Measurements from ENCODE around the gene MKX. TPM values are rescaled to one million over a fixed set of nuclear protein-coding genes. Genes with fewer than 3 reads are reported as not detected.
A peak's percentile ranks its signal among the peaks of the same experiment; 100 is the strongest.

Gene MKX
- total RNA-seq, 1 donor: 6.5 TPM

GRCh38 chr10:27643301-27643700 lies 102.3 kb downstream of the MKX start:
- H4K20me1 ChIP-seq (ENCODE audit: insufficient read depth, low read length): no peaks in the 10 kb centered on the region
- H3K79me2 ChIP-seq (ENCODE audit: insufficient read depth, low read length): no peaks in the 10 kb centered on the region
- H2AFZ ChIP-seq (ENCODE audit: low read length): no peak overlapping the region
- no peak overlapping the region for H3K4me3 ChIP-seq (ENCODE audit: insufficient read depth, low read length)
- no peaks in the 10 kb centered on the region for H3K27me3 ChIP-seq (ENCODE audit: insufficient read depth, low read length)
- H3K4me1 ChIP-seq (ENCODE audit: insufficient read depth, low read length): peaks cover 21% of the 10 kb centered on the region
- H3K4me2 ChIP-seq (ENCODE audit: insufficient read depth, low read length): no peak overlapping the region
- no peak for TF ChIP-seq CTCF (IDR thresholded peaks at IDR 0.05; ENCODE audit: extremely low read depth, low read depth, low read length)
- H3K36me3 ChIP-seq (ENCODE audit: insufficient read depth, low read length): no peaks in the 10 kb centered on the region
- H3K9me3 ChIP-seq (ENCODE audit: low read depth, low read length): no peaks in the 10 kb centered on the region
- no peak overlapping the region for H3K27ac ChIP-seq (ENCODE audit: low read depth, low read length)
- no peak for DNase-seq (ENCODE audit: insufficient read length, low spot score, missing footprints)

DNA sequence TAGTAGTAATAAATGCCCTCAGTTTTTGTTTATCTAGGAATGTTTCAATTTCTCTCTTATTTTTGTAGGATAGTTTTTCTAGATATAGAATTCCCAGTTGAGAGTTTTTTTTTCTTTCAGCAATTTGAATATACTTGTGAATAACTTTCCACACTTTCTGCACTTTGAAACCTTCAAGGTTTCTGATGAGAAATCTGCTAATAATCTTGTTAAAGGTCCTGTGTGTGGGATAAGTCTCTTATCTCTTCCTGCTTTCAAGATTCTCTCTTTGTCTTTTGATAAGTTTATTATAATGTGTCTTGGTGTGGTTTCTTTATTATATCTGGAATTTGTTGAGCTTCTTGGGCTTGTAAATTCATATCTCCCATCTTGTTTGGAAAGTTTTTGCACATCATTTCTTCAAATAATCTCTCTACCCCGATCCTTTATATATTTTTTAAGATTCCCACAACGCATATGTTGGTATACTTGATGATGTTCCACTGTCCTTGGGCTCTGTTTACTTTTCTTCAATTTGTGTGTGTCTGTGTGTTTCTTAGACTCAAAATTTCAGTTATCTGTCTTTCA lies 103.5 kb downstream of the MKX start:
- Histone ChIP-seq H3K79me2 (ENCODE audit: insufficient read depth, low read length) (no peaks in the 10 kb centered on the region), H4K20me1 (ENCODE audit: insufficient read depth, low read length) (no peaks in the 10 kb centered on the region), H3K9me3 (ENCODE audit: low read depth, low read length) (no peaks in the 10 kb centered on the region), H2AFZ (ENCODE audit: low read length) (no peak overlapping the region), H3K4me1 (ENCODE audit: insufficient read depth, low read length) (peaks cover 20% of the 10 kb centered on the region), H3K27me3 (ENCODE audit: insufficient read depth, low read length) (no peaks in the 10 kb centered on the region), H3K27ac (ENCODE audit: low read depth, low read length) (no peak overlapping the region), H3K36me3 (ENCODE audit: insufficient read depth, low read length) (no peaks in the 10 kb centered on the region), H3K4me3 (ENCODE audit: insufficient read depth, low read length) (no peak overlapping the region), H3K4me2 (ENCODE audit: insufficient read depth, low read length) (no peak overlapping the region)
- no peak for DNase-seq (ENCODE audit: insufficient read length, low spot score, missing footprints)
- TF ChIP-seq CTCF (IDR thresholded peaks at IDR 0.05; ENCODE audit: extremely low read depth, low read depth, low read length): no peak

DNA sequence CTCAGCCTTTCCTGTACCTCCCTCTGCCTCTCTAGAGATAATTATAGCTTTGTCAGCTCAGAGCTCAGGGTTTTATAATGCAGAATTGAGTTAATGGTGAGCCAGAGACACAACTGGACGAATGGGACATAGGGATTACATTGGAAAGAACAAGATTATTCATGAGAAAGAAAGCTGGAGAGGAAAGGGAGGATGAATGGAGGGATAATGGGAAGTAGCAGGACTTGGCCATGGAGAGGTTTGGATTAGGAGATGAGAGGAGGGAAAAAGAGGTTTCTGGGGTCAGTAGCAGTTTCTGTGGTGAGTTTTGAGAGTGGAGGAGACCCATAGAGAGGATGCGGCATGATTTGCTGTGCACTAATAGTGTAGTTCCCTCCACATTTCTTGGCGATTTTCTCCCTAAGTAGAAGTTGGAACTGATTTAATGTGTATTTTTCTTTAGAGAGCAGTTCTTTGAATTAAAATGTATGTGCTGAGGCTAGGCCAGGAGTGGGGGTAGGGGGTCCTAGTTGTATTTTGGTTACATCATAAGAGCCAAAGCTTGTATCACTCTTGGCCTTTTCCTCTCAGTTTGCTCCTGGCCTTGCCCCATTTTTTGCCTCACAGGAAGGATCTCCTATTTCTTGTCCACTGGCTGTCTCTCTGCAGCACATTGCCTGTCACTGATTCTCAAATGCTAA lies 107.4 kb downstream of the MKX start:
- no peak overlapping the region for H3K4me2 ChIP-seq (ENCODE audit: insufficient read depth, low read length)
- H3K27ac ChIP-seq (ENCODE audit: low read depth, low read length): no peak overlapping the region
- H3K36me3 ChIP-seq (ENCODE audit: insufficient read depth, low read length): no peaks in the 10 kb centered on the region
- no peak overlapping the region for H3K4me3 ChIP-seq (ENCODE audit: insufficient read depth, low read length)
- H3K9me3 ChIP-seq (ENCODE audit: low read depth, low read length): no peaks in the 10 kb centered on the region
- no peaks in the 10 kb centered on the region for H4K20me1 ChIP-seq (ENCODE audit: insufficient read depth, low read length)
- no peaks in the 10 kb centered on the region for H3K79me2 ChIP-seq (ENCODE audit: insufficient read depth, low read length)
- TF ChIP-seq CTCF (IDR thresholded peaks at IDR 0.05; ENCODE audit: extremely low read depth, low read depth, low read length): no peak
- H3K27me3 ChIP-seq (ENCODE audit: insufficient read depth, low read length): no peaks in the 10 kb centered on the region
- no peaks in the 10 kb centered on the region for H3K4me1 ChIP-seq (ENCODE audit: insufficient read depth, low read length)
- DNase-seq (ENCODE audit: insufficient read length, low spot score, missing footprints): no peak
- H2AFZ ChIP-seq (ENCODE audit: low read length): peak overlapping the region; percentile 39

DNA sequence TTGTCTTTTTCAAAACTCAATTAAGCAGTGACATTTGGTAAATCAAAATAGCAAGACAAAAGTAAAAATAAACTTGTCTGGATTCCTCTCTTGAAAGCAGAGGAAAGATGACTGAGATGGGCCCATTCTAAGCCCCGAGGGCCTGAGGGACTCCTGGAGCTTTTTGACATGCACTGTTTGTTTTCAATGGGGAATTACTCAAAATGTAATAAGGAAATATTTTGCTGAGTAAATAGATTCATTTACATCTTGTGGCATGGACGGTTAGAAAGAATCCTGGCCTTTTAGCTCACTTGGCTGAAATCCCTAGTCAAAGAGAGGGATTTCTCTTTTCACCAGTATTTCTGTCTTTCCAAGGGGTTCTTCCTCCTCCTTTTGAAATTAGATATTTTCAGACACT lies 108.0 kb downstream of the MKX start:
- no peak for TF ChIP-seq CTCF (IDR thresholded peaks at IDR 0.05; ENCODE audit: extremely low read depth, low read depth, low read length)
- Histone ChIP-seq H4K20me1 (ENCODE audit: insufficient read depth, low read length) (no peaks in the 10 kb centered on the region), H3K4me1 (ENCODE audit: insufficient read depth, low read length) (no peaks in the 10 kb centered on the region), H3K9me3 (ENCODE audit: low read depth, low read length) (no peaks in the 10 kb centered on the region), H2AFZ (ENCODE audit: low read length) (peak overlapping the region; percentile 39), H3K27me3 (ENCODE audit: insufficient read depth, low read length) (no peaks in the 10 kb centered on the region), H3K36me3 (ENCODE audit: insufficient read depth, low read length) (no peaks in the 10 kb centered on the region), H3K4me2 (ENCODE audit: insufficient read depth, low read length) (no peak overlapping the region), H3K4me3 (ENCODE audit: insufficient read depth, low read length) (no peak overlapping the region), H3K79me2 (ENCODE audit: insufficient read depth, low read length) (no peaks in the 10 kb centered on the region), H3K27ac (ENCODE audit: low read depth, low read length) (no peak overlapping the region)
- no peak for DNase-seq (ENCODE audit: insufficient read length, low spot score, missing footprints)
